Measurements from ENCODE around the gene ROCK2.

The ROCK2 gene

GRCh38 chr2:11363868-11364564 lies 19.6 kb upstream of the ROCK2 start:
- no peak for DNase-seq (ENCODE audit: low read depth)
- H3K4me3 ChIP-seq (ENCODE audit: control insufficient read depth, low read depth, low read length) = no peak overlapping the region
- no peak for TF ChIP-seq CTCF (IDR thresholded peaks at IDR 0.05; ENCODE audit: control insufficient read depth, insufficient read depth, low read depth, low read length, missing control alignments)

- DNase-seq (ENCODE audit: low read depth) = no peak
- H3K4me3 ChIP-seq (ENCODE audit: control insufficient read depth, low read depth, low read length) = no peak overlapping the region
- TF ChIP-seq CTCF (IDR thresholded peaks at IDR 0.05; ENCODE audit: control insufficient read depth, insufficient read depth, low read depth, low read length, missing control alignments) = no peak
Measured at GRCh38 chr2:11359865-11360264, 15.4 kb upstream of the ROCK2 start.

- no peak for DNase-seq (ENCODE audit: low read depth)
- no peak overlapping the region for H3K4me3 ChIP-seq (ENCODE audit: control insufficient read depth, low read depth, low read length)
- no peak for TF ChIP-seq CTCF (IDR thresholded peaks at IDR 0.05; ENCODE audit: control insufficient read depth, insufficient read depth, low read depth, low read length, missing control alignments)
Measured at GRCh38 chr2:11357428-11357972, 13.1 kb upstream of the ROCK2 start.

GRCh38 chr2:11356764-11357163 lies 12.3 kb upstream of the ROCK2 start:
- no peak for DNase-seq (ENCODE audit: low read depth)
- no peak overlapping the region for H3K4me3 ChIP-seq (ENCODE audit: control insufficient read depth, low read depth, low read length)
- no peak for TF ChIP-seq CTCF (IDR thresholded peaks at IDR 0.05; ENCODE audit: control insufficient read depth, insufficient read depth, low read depth, low read length, missing control alignments)

GRCh38 chr2:11355194-11356053 lies 11.0 kb upstream of the ROCK2 start:
- TF ChIP-seq CTCF (IDR thresholded peaks at IDR 0.05; ENCODE audit: control insufficient read depth, insufficient read depth, low read depth, low read length, missing control alignments) = no peak
- DNase-seq (ENCODE audit: low read depth) = no peak
- H3K4me3 ChIP-seq (ENCODE audit: control insufficient read depth, low read depth, low read length) = no peak overlapping the region

- DNase-seq (ENCODE audit: low read depth) = no peak
- no peak for TF ChIP-seq CTCF (IDR thresholded peaks at IDR 0.05; ENCODE audit: control insufficient read depth, insufficient read depth, low read depth, low read length, missing control alignments)
- H3K4me3 ChIP-seq (ENCODE audit: control insufficient read depth, low read depth, low read length) = no peak overlapping the region
Measured at GRCh38 chr2:11354363-11355154, 10.1 kb upstream of the ROCK2 start.
